H9 (cell line): ENCODE data around the gene TRAF7. TPM values are rescaled to one million over a fixed set of nuclear protein-coding genes. Genes with fewer than 3 reads are reported as not detected.
"Not testable (repeated sequence)": the region's sequence is repeated elsewhere in the genome, so short reads cannot be mapped to it uniquely, and the experiment has no call there.

Experiments
- DNase-seq: peaks from one replicate; pipeline ENCODE4 v3.0.0-alpha.2; 2017
- H2AFZ ChIP-seq: one replicate; pipeline ENCODE4 v1.6.1; 2013; ENCODE audit warnings: mild to moderate bottlenecking, low read length, control low read depth, moderate library complexity
- H2AK5ac ChIP-seq: 2 replicates; pipeline ENCODE4 v1.6.1; 2013; ENCODE audit warnings: low read length, control low read depth, mixed read lengths; ENCODE audit not compliant: insufficient read length
- H2BK120ac ChIP-seq: one replicate; pipeline ENCODE4 v1.6.1; 2013; ENCODE audit warnings: low read depth, mild to moderate bottlenecking, low read length, control low read depth, inconsistent platforms; ENCODE audit not compliant: poor library complexity, severe bottlenecking
- H2BK12ac ChIP-seq: 2 replicates; pipeline ENCODE4 v1.6.1; 2013; ENCODE audit warnings: low read length, control low read depth, mixed read lengths, low read depth; ENCODE audit not compliant: insufficient read length
- H2BK15ac ChIP-seq: 2 replicates; pipeline ENCODE4 v1.6.1; 2013; ENCODE audit warnings: low read depth, low read length, control low read depth
- H2BK20ac ChIP-seq: one replicate; pipeline ENCODE4 v1.6.1; 2013; ENCODE audit warnings: low read depth, mild to moderate bottlenecking, low read length, control low read depth, inconsistent platforms; ENCODE audit not compliant: poor library complexity, severe bottlenecking
- H2BK5ac ChIP-seq: 2 replicates; pipeline ENCODE4 v1.6.1; 2013; ENCODE audit warnings: low read length, control low read depth, mixed read lengths; ENCODE audit not compliant: insufficient read length
- H3K14ac ChIP-seq: 2 replicates; pipeline ENCODE4 v1.6.1; 2013; ENCODE audit warnings: low read length, control low read depth; ENCODE audit not compliant: insufficient read depth
- H3K18ac ChIP-seq: 2 replicates; pipeline ENCODE4 v1.6.1; 2013; ENCODE audit warnings: low read depth, mild to moderate bottlenecking, mixed read lengths, low read length, control low read depth; ENCODE audit not compliant: insufficient read length
- H3K23ac ChIP-seq: 2 replicates; pipeline ENCODE4 v1.6.1; 2013; ENCODE audit warnings: low read length, control low read depth, mixed read lengths, low read depth; ENCODE audit not compliant: insufficient read length
- H3K23me2 ChIP-seq: 2 replicates; pipeline ENCODE4 v1.6.1; 2013; ENCODE audit warnings: low read depth, mild to moderate bottlenecking, mixed read lengths, low read length, control low read depth; ENCODE audit not compliant: insufficient read length, poor library complexity, severe bottlenecking
- H3K27ac ChIP-seq: 2 replicates; pipeline ENCODE4 v1.5.1; 2013; ENCODE audit warnings: low read length, control low read depth, mixed read lengths, low read depth; ENCODE audit not compliant: insufficient read length
- H3K27me3 ChIP-seq: 2 replicates; pipeline ENCODE4 v1.6.1; 2013; ENCODE audit warnings: low read length, control low read depth, inconsistent platforms; ENCODE audit not compliant: insufficient read depth
- H3K4ac ChIP-seq: 2 replicates; pipeline ENCODE4 v1.6.1; 2013; ENCODE audit warnings: low read depth, mild to moderate bottlenecking, control low read depth, inconsistent platforms, low read length, moderate library complexity
- H3K4me1 ChIP-seq: 2 replicates; pipeline ENCODE4 v1.6.1; 2013; ENCODE audit warnings: low read length, control low read depth, inconsistent platforms; ENCODE audit not compliant: insufficient read depth
- H3K4me2 ChIP-seq: 2 replicates; pipeline ENCODE4 v1.6.1; 2013; ENCODE audit warnings: low read length, control low read depth, mixed read lengths; ENCODE audit not compliant: insufficient read length, insufficient read depth
- H3K56ac ChIP-seq: 2 replicates; pipeline ENCODE4 v1.6.1; 2013; ENCODE audit warnings: low read depth, mild to moderate bottlenecking, mixed read lengths, low read length, control low read depth; ENCODE audit not compliant: insufficient read length
- H3K79me1 ChIP-seq: 2 replicates; pipeline ENCODE4 v1.6.1; 2013; ENCODE audit warnings: low read depth, mild to moderate bottlenecking, moderate library complexity, low read length, control low read depth, inconsistent platforms; ENCODE audit not compliant: insufficient read depth, poor library complexity, severe bottlenecking
- H3K79me2 ChIP-seq: 2 replicates; pipeline ENCODE4 v1.6.1; 2013; ENCODE audit warnings: low read length, control low read depth, inconsistent platforms; ENCODE audit not compliant: insufficient read depth
- H3K9ac ChIP-seq: 2 replicates; pipeline ENCODE4 v1.6.1; 2013; ENCODE audit warnings: low read length, control low read depth, mixed read lengths; ENCODE audit not compliant: insufficient read length; ENCODE audit errors: extremely low read depth
- H3K9me3 ChIP-seq: one replicate; pipeline ENCODE4 v1.6.1; 2013; ENCODE audit warnings: low read depth, low read length, inconsistent platforms; ENCODE audit not compliant: control insufficient read depth
- H3T11ph ChIP-seq: one replicate; pipeline ENCODE4 v1.6.1; 2013; ENCODE audit warnings: mild to moderate bottlenecking, low read length, control low read depth, inconsistent platforms
- H4K20me1 ChIP-seq: one replicate; pipeline ENCODE4 v1.6.1; 2013; ENCODE audit not compliant: control insufficient read depth, insufficient read length, insufficient read depth
- H4K5ac ChIP-seq: 2 replicates; pipeline ENCODE4 v1.6.1; 2013; ENCODE audit warnings: low read depth, mild to moderate bottlenecking, mixed read lengths, low read length, control low read depth; ENCODE audit not compliant: insufficient read length
- H4K8ac ChIP-seq: replicated peaks from 2 replicates; pipeline ENCODE4 v1.6.1; 2013; ENCODE audit warnings: low read length, control low read depth, mixed read lengths, low read depth; ENCODE audit not compliant: insufficient read length
- H4K91ac ChIP-seq: 2 replicates; pipeline ENCODE4 v1.6.1; 2013; ENCODE audit warnings: low read depth, mild to moderate bottlenecking, moderate library complexity, mixed read lengths, low read length, control low read depth; ENCODE audit not compliant: insufficient read length
- H3K27ac Mint-ChIP-seq, 3 experiments: 2 replicates in 2 of 3; 3 replicates in 1 of 3; pipeline ENCODE4 v1.8.0; 2020 to 2021; ENCODE audit warnings: mixed read lengths in 3 of 3, mild to moderate bottlenecking in 1 of 3, moderate library complexity in 1 of 3
- H3K27me3 Mint-ChIP-seq: 2 replicates; pipeline ENCODE4 v1.8.0; 2021; ENCODE audit warnings: low read depth, mild to moderate bottlenecking, moderate library complexity, mixed read lengths
- H3K36me3 Mint-ChIP-seq, 3 experiments: 2 replicates in 2 of 3; 3 replicates in 1 of 3; pipeline ENCODE4 v1.8.0; 2020 to 2021; ENCODE audit warnings: low read depth in 3 of 3, mixed read lengths in 3 of 3; ENCODE audit not compliant: insufficient read depth in 1 of 3
- H3K4me1 Mint-ChIP-seq, 2 experiments: 2 replicates each; pipeline ENCODE4 v1.8.0; 2020; ENCODE audit warnings: mixed read lengths in 2 of 2
- H3K4me3 Mint-ChIP-seq, 2 experiments: 2 replicates in 1 of 2; 3 replicates in 1 of 2; pipeline ENCODE4 v1.8.0; 2020 to 2021; ENCODE audit warnings: mild to moderate bottlenecking in 2 of 2, mixed read lengths in 2 of 2, moderate library complexity in 1 of 2
- H3K9me3 Mint-ChIP-seq, 2 experiments: 2 replicates in 1 of 2; 3 replicates in 1 of 2; pipeline ENCODE4 v1.8.0; 2020; ENCODE audit warnings: mild to moderate bottlenecking in 2 of 2, mixed read lengths in 2 of 2, moderate library complexity in 1 of 2
- WGBS: extraction: QIAGEN DNeasy Blood & Tissue Kit; methylation state at CpG from one replicate; pipeline ENCODE4 v1.1.7; 2013; ENCODE audit warnings: missing lambda C conversion rate, low lambda C conversion rate, mixed read lengths; ENCODE audit not compliant: insufficient read length; ENCODE audit errors: extremely low coverage; 5-methylcytosine and 5-hydroxymethylcytosine counted together
- total RNA-seq: library from RNA; stranded (reverse); gene quantifications from 2 replicates; pipeline ENCODE4 v1.2.1, GENCODE V29; 2021

TRAF7 gene
- total RNA-seq, 1 experiment from 2014 or later = 108 TPM

- not testable (repeated sequence) for H4K8ac ChIP-seq, H3K4me2 ChIP-seq, H2AK5ac ChIP-seq, H3K18ac ChIP-seq, H3K79me1 ChIP-seq, H3K27ac ChIP-seq, H3K9ac ChIP-seq, H2AFZ ChIP-seq, H3K9me3 ChIP-seq, H3T11ph ChIP-seq, H3K79me2 ChIP-seq, H3K4ac ChIP-seq, H4K5ac ChIP-seq, H2BK120ac ChIP-seq, H2BK20ac ChIP-seq, DNase-seq, H3K27me3 ChIP-seq, H2BK15ac ChIP-seq, H3K23ac ChIP-seq, H3K14ac ChIP-seq, H4K91ac ChIP-seq, H3K23me2 ChIP-seq, H3K4me1 Mint-ChIP-seq, H3K9me3 Mint-ChIP-seq, H4K20me1 ChIP-seq, H3K56ac ChIP-seq, H3K27me3 Mint-ChIP-seq, H2BK5ac ChIP-seq, H3K4me3 Mint-ChIP-seq, H3K4me1 ChIP-seq, H2BK12ac ChIP-seq
- Mint-ChIP-seq H3K27ac (peak overlapping the region in 2 of 3 experiments; percentile 7 to 23; a peak in 2 of 7 replicates), H3K36me3 (peaks cover 2 to 31% (median 12%) of the 10 kb centered on the region in 3 experiments; a peak in 5 of 7 replicates)
- WGBS = no CpG with 5 or more reads among the region's 17 CpGs
Measured at GRCh38 chr16:2107121-2107790, 48.3 kb upstream of the TRAF7 start.

- H4K91ac ChIP-seq, H3K79me1 ChIP-seq, H3K23me2 ChIP-seq, H3K79me2 ChIP-seq, H3K27me3 Mint-ChIP-seq, H2BK20ac ChIP-seq, H3K4ac ChIP-seq, H3K14ac ChIP-seq, H3K27ac ChIP-seq, H2BK12ac ChIP-seq, H3K4me2 ChIP-seq, H2BK120ac ChIP-seq, H3K56ac ChIP-seq, H2BK15ac ChIP-seq, H4K8ac ChIP-seq, H3K4me1 Mint-ChIP-seq, H2AK5ac ChIP-seq, H4K5ac ChIP-seq, H2AFZ ChIP-seq, H3K27me3 ChIP-seq, H2BK5ac ChIP-seq, H3T11ph ChIP-seq, H3K9me3 Mint-ChIP-seq, H3K4me3 Mint-ChIP-seq, H3K23ac ChIP-seq, DNase-seq, H3K9me3 ChIP-seq, H4K20me1 ChIP-seq, H3K9ac ChIP-seq, H3K4me1 ChIP-seq, H3K18ac ChIP-seq: not testable (repeated sequence)
- Mint-ChIP-seq H3K27ac (peak overlapping the region in 1 of 3 experiments; percentile 23; a peak in 1 of 7 replicates), H3K36me3 (peaks cover 2 to 29% (median 14%) of the 10 kb centered on the region in 3 experiments; a peak in 6 of 7 replicates)
- no CpG with 5 or more reads among the region's 23 CpGs for WGBS
Measured at GRCh38 chr16:2107791-2108125, 47.8 kb upstream of the TRAF7 start.
